CD4-positive, CD25-positive, alpha-beta regulatory T cell (primary cell): ENCODE data around the gene CELF2. TPM values are rescaled to one million over a fixed set of nuclear protein-coding genes. Genes with fewer than 3 reads are reported as not detected.
A peak's percentile ranks its signal among the peaks of the same experiment; 100 is the strongest.
"Not testable (repeated sequence)": the region's sequence is repeated elsewhere in the genome, so short reads cannot be mapped to it uniquely, and the experiment has no call there.

Experiments
- ATAC-seq, 2 donors: fragments of 150-1000 bp; cut with Tn5 transposase; one replicate each; pipeline ENCODE4 v1.10.0; 2021; ENCODE audit warnings: low read depth in 2 of 2, moderate number of reproducible peaks in 2 of 2, moderate library complexity in 1 of 2
- DNase-seq, 3 donors: peaks; one replicate each; pipeline versions ENCODE4 v3.0.0 to v3.0.0-alpha.2; 2012 to 2022; ENCODE audit warnings: mixed read lengths in 1 of 3
- H3K27ac ChIP-seq: one replicate; pipeline ENCODE4 v1.7.0; 2013; ENCODE audit warnings: mild to moderate bottlenecking, low read length; ENCODE audit not compliant: insufficient read depth, poor library complexity, severe bottlenecking
- H3K27me3 ChIP-seq: one replicate; pipeline ENCODE4 v1.7.0; 2013; ENCODE audit warnings: low read length; ENCODE audit not compliant: control insufficient read depth, insufficient read depth
- H3K36me3 ChIP-seq: one replicate; pipeline ENCODE4 v1.7.0; 2013; ENCODE audit warnings: mild to moderate bottlenecking, low read length, moderate library complexity; ENCODE audit not compliant: control insufficient read depth, insufficient read depth
- H3K4me1 ChIP-seq: 2 replicates; pipeline ENCODE4 v1.7.0; 2013; ENCODE audit warnings: mild to moderate bottlenecking, low read length; ENCODE audit not compliant: insufficient read depth, control insufficient read depth, poor library complexity, severe bottlenecking
- H3K4me3 ChIP-seq: one replicate; pipeline ENCODE4 v1.7.0; 2013; ENCODE audit warnings: low read depth, mild to moderate bottlenecking, low read length, moderate library complexity
- H3K9me3 ChIP-seq, 2 experiments: 1 replicate in 1 of 2; 2 replicates in 1 of 2; pipeline ENCODE4 v1.7.0; 2013; ENCODE audit warnings: low read length in 2 of 2, mild to moderate bottlenecking in 1 of 2, moderate library complexity in 1 of 2; ENCODE audit not compliant: control insufficient read depth in 2 of 2
- H3K27ac Mint-ChIP-seq, 3 donors: one replicate each; pipeline ENCODE4 v1.8.0; 2020 to 2022; ENCODE audit warnings: mild to moderate bottlenecking in 3 of 3, mixed read lengths in 3 of 3, moderate library complexity in 2 of 3
- H3K27me3 Mint-ChIP-seq: one replicate; pipeline ENCODE4 v1.8.0; 2022; ENCODE audit warnings: mild to moderate bottlenecking, mixed read lengths
- H3K36me3 Mint-ChIP-seq: one replicate; pipeline ENCODE4 v1.8.0; 2020; ENCODE audit warnings: mixed read lengths
- H3K4me1 Mint-ChIP-seq, 4 donors: one replicate each; pipeline ENCODE4 v1.8.0; 2020 to 2022; ENCODE audit warnings: mixed read lengths in 4 of 4, mild to moderate bottlenecking in 1 of 4
- H3K4me3 Mint-ChIP-seq, 4 donors: one replicate each; pipeline ENCODE4 v1.8.0; 2020 to 2022; ENCODE audit warnings: mild to moderate bottlenecking in 4 of 4, mixed read lengths in 4 of 4, moderate library complexity in 3 of 4
- H3K9me3 Mint-ChIP-seq, 7 donors: one replicate each; pipeline ENCODE4 v1.8.0; 2020 to 2022; ENCODE audit warnings: mixed read lengths in 7 of 7, mild to moderate bottlenecking in 3 of 7, moderate library complexity in 2 of 7
- polyA plus RNA-seq, 4 donors: library from polyadenylated mRNA; unstranded; fragments of 300-500 nt; fragmentation: Illumina TruSeq; gene quantifications; one replicate each; pipeline ENCODE4 v1.2.3, GENCODE V29; 2021
- total RNA-seq: library from RNA; stranded (reverse); gene quantifications from one replicate; pipeline ENCODE4 v1.2.3, GENCODE V29; 2022

Gene CELF2
- total and polyA plus RNA-seq, 5 donors from 2014 or later = 117 to 230 (median 150) TPM

DNA sequence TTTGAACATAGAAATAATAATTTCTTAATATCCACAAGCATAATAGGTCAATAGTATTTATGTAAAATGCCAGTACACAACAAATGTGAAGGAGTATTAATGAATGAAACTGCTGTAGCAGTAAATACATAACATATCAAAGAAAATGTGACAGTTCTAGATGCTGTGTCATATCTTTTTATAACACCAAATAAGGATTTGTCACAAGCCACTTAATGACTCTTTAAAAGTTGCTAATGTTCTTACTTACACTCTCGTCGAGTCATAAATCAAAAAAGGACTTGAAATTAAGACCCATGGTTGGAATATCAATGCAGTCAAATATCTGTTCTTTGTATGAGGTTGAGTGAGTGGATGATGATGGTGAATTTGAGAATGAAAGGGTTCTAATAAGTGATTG is 96.6 kb downstream of the CELF2 start:
- Mint-ChIP-seq H3K27me3 (no peaks in the 10 kb centered on the region), H3K9me3 (no peaks in the 10 kb centered on the region), H3K4me1 (peaks cover 7 to 41% (median 14%) of the 10 kb centered on the region in 4 donors), H3K36me3 (no peaks in the 10 kb centered on the region), H3K27ac (peak overlapping the region in 1 of 3 donors; percentile 47), H3K4me3 (no peak overlapping the region)
- Histone ChIP-seq H3K4me3 (no peak overlapping the region), H3K9me3 (no peaks in the 10 kb centered on the region), H3K27me3 (no peaks in the 10 kb centered on the region), H3K36me3 (no peaks in the 10 kb centered on the region), H3K4me1 (peaks cover 9% of the 10 kb centered on the region), H3K27ac (no peak overlapping the region)
- ATAC-seq (no peak), DNase-seq (no peak)

GRCh38 chr10:11115337-11115736 is 97.7 kb downstream of the CELF2 start:
- no peaks in the 10 kb centered on the region for H3K9me3 ChIP-seq
- H3K36me3 ChIP-seq = no peaks in the 10 kb centered on the region
- Mint-ChIP-seq H3K9me3 (no peaks in the 10 kb centered on the region), H3K27me3 (no peaks in the 10 kb centered on the region), H3K4me3 (no peak overlapping the region), H3K36me3 (no peaks in the 10 kb centered on the region), H3K4me1 (peaks cover 7 to 42% (median 14%) of the 10 kb centered on the region in 4 donors), H3K27ac (peak overlapping the region in 2 of 3 donors; percentile 6 to 18)
- no peaks in the 10 kb centered on the region for H3K27me3 ChIP-seq
- no peak overlapping the region for H3K4me3 ChIP-seq
- no peak overlapping the region for H3K27ac ChIP-seq
- ATAC-seq (no peak), DNase-seq (no peak)
- peaks cover 9% of the 10 kb centered on the region for H3K4me1 ChIP-seq

DNA sequence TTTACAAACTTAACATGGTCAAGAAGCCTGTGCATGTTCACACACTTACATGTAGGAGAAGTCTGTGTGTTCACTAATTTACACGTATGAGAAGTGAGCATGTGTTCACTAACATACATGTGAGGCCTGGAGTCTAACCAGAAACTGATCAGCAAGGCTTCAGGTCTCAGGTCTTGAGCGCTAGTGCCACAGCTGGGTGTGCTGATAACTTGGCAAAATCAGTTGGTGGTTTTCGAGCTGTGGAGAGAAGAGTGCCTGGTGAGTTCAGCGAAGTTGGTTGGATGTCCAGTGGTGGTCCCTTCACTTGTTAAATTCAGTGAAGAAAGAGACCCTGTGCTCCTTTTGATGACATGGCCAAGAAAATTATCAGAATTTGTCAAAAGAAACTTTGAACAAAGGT is 98.7 kb downstream of the CELF2 start:
- no peaks in the 10 kb centered on the region for H3K9me3 ChIP-seq
- peaks cover 9% of the 10 kb centered on the region for H3K4me1 ChIP-seq
- no peak overlapping the region for H3K4me3 ChIP-seq
- DNase-seq (no peak), ATAC-seq (no peak)
- Mint-ChIP-seq H3K4me3 (no peak overlapping the region), H3K9me3 (no peaks in the 10 kb centered on the region), H3K4me1 (peaks cover 7 to 47% (median 14%) of the 10 kb centered on the region in 4 donors), H3K27me3 (no peaks in the 10 kb centered on the region), H3K27ac (peak overlapping the region in 2 of 3 donors; percentile 6 to 49), H3K36me3 (no peaks in the 10 kb centered on the region)
- H3K36me3 ChIP-seq = no peaks in the 10 kb centered on the region
- H3K27me3 ChIP-seq = no peaks in the 10 kb centered on the region
- H3K27ac ChIP-seq = no peak overlapping the region

DNA sequence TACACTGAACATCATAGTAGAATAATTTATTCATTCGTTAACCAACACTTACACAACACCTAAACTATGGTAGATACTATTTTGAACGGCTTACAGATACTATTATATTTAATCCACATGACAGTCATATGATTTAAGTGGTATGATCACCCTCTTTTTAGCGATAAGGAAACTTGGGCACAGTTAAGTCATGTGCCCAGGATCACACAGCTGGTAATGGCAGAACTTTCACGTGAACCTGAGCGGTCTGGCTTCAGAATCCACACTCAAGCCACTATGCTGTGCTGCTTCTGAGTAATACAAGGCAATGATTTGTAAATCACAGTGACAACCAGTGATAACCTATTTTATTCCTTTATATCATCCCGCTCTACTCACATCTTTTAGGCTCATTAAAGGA is 99.1 kb downstream of the CELF2 start:
- peak overlapping the region in 1 of 3 donors; percentile 20 for H3K27ac Mint-ChIP-seq
- no peaks in the 10 kb centered on the region for H3K9me3 ChIP-seq
- H3K27me3 Mint-ChIP-seq = no peaks in the 10 kb centered on the region
- H3K36me3 Mint-ChIP-seq = no peaks in the 10 kb centered on the region
- peaks cover 10 to 47% (median 14%) of the 10 kb centered on the region in 4 donors for H3K4me1 Mint-ChIP-seq
- no peaks in the 10 kb centered on the region for H3K27me3 ChIP-seq
- no peak overlapping the region for H3K4me3 Mint-ChIP-seq
- H3K36me3 ChIP-seq = no peaks in the 10 kb centered on the region
- ATAC-seq (no peak), DNase-seq (no peak)
- H3K4me3 ChIP-seq = no peak overlapping the region
- H3K9me3 Mint-ChIP-seq = peaks cover 0 to 2% (median 0%) of the 10 kb centered on the region in 7 donors
- H3K4me1 ChIP-seq = peaks cover 9% of the 10 kb centered on the region
- H3K27ac ChIP-seq = no peak overlapping the region

GRCh38 chr10:11118686-11119085 is 101.0 kb downstream of the CELF2 start:
- Mint-ChIP-seq H3K27ac (no peak overlapping the region), H3K36me3 (peaks cover 1% of the 10 kb centered on the region), H3K4me3 (no peak overlapping the region), H3K4me1 (peaks cover 6 to 43% (median 9%) of the 10 kb centered on the region in 4 donors), H3K9me3 (peaks cover 0 to 5% (median 2%) of the 10 kb centered on the region in 7 donors), H3K27me3 (no peaks in the 10 kb centered on the region)
- ATAC-seq = no peak
- H3K36me3 ChIP-seq = no peaks in the 10 kb centered on the region
- H3K27ac ChIP-seq = no peak overlapping the region
- H3K4me1 ChIP-seq = peaks cover 3% of the 10 kb centered on the region
- H3K27me3 ChIP-seq = no peaks in the 10 kb centered on the region
- peaks cover 3 to 5% of the 10 kb centered on the region in 2 experiments for H3K9me3 ChIP-seq
- DNase-seq = no peak
- H3K4me3 ChIP-seq = no peak overlapping the region

GRCh38 chr10:11119843-11120242 is 102.2 kb downstream of the CELF2 start:
- no peak overlapping the region for H3K4me3 Mint-ChIP-seq
- H3K9me3 Mint-ChIP-seq = peaks cover 0 to 11% (median 6%) of the 10 kb centered on the region in 7 donors
- H3K36me3 ChIP-seq = no peaks in the 10 kb centered on the region
- H3K9me3 ChIP-seq = peaks cover 8 to 9% of the 10 kb centered on the region in 2 experiments
- no peak overlapping the region for H3K4me3 ChIP-seq
- H3K27ac Mint-ChIP-seq = no peak overlapping the region
- DNase-seq (no peak), ATAC-seq (no peak)
- H3K36me3 Mint-ChIP-seq = peaks cover 3% of the 10 kb centered on the region
- H3K4me1 Mint-ChIP-seq = peaks cover 0 to 33% (median 8%) of the 10 kb centered on the region in 4 donors
- no peaks in the 10 kb centered on the region for H3K27me3 ChIP-seq
- no peak overlapping the region for H3K27ac ChIP-seq
- H3K27me3 Mint-ChIP-seq = no peaks in the 10 kb centered on the region
- no peaks in the 10 kb centered on the region for H3K4me1 ChIP-seq

- Mint-ChIP-seq H3K36me3 (peaks cover 3% of the 10 kb centered on the region), H3K27ac (peak overlapping the region in 1 of 3 donors; percentile 56), H3K27me3 (no peaks in the 10 kb centered on the region), H3K4me1 (peaks cover 0 to 26% (median 5%) of the 10 kb centered on the region in 4 donors), H3K4me3 (peak overlapping the region in 1 of 4 donors; percentile 56), H3K9me3 (peaks cover 1 to 14% (median 6%) of the 10 kb centered on the region in 7 donors)
- H3K4me3 ChIP-seq = no peak overlapping the region
- no peak for DNase-seq
- no peak for ATAC-seq
- peaks cover 8 to 9% of the 10 kb centered on the region in 2 experiments for H3K9me3 ChIP-seq
- no peaks in the 10 kb centered on the region for H3K36me3 ChIP-seq
- H3K4me1 ChIP-seq = no peaks in the 10 kb centered on the region
- no peak overlapping the region for H3K27ac ChIP-seq
- no peaks in the 10 kb centered on the region for H3K27me3 ChIP-seq
Observed at GRCh38 chr10:11120711-11121110, 103.0 kb downstream of the CELF2 start.

GRCh38 chr10:11123892-11124291 is 106.2 kb downstream of the CELF2 start:
- not testable (repeated sequence) for H3K27me3 ChIP-seq, H3K27me3 Mint-ChIP-seq, H3K27ac ChIP-seq, H3K4me3 ChIP-seq, H3K9me3 ChIP-seq, H3K4me3 Mint-ChIP-seq, DNase-seq, H3K36me3 ChIP-seq, ATAC-seq, H3K4me1 ChIP-seq, H3K36me3 Mint-ChIP-seq
- peaks cover 0 to 14% (median 5%) of the 10 kb centered on the region in 4 donors for H3K4me1 Mint-ChIP-seq
- H3K9me3 Mint-ChIP-seq = peaks cover 1 to 19% (median 7%) of the 10 kb centered on the region in 7 donors
- H3K27ac Mint-ChIP-seq = peak overlapping the region in 1 of 3 donors; percentile 65
